CD4-positive, alpha-beta T cell (primary cell): ENCODE measurements around the gene MFAP3L. TPM values are rescaled to one million over a fixed set of nuclear protein-coding genes. Genes with fewer than 3 reads are reported as not detected.

Source experiments
- ATAC-seq: fragments of 200-7000 bp; cut with Tn5 transposase; one replicate; pipeline ENCODE4 v1.10.0; 2022; ENCODE audit warnings: mild to moderate bottlenecking; ENCODE audit not compliant: poor library complexity
- CTCF ChIA-PET: fragments of 350-600 bp; sonication (Branson Sonifier 250); formaldehyde crosslinking; loops from one replicate; lab custom pipeline; 2021; ENCODE audit warnings: antibody characterized with exemption, inconsistent platforms; lab: Charles Lee
- POLR2A ChIA-PET: fragments of 350-600 bp; sonication (Branson Sonifier 250); formaldehyde crosslinking; loops from one replicate; lab custom pipeline; 2021; ENCODE audit warnings: antibody characterized with exemption, inconsistent platforms; lab: Charles Lee
- DNase-seq, 14 experiments: peaks; one replicate each; pipeline ENCODE4 v3.0.0-alpha.2; 2013 to 2020; ENCODE audit warnings: mixed read lengths in 2 of 14
- H3K27ac ChIP-seq, 2 donors: one replicate each; pipeline versions ENCODE4 v1.5.1 to v1.7.0; 2013; ENCODE audit warnings: low read length in 2 of 2, low read depth in 1 of 2, mild to moderate bottlenecking in 1 of 2
- H3K27me3 ChIP-seq, 2 experiments: 1 replicate in 1 of 2; 2 replicates in 1 of 2; pipeline versions ENCODE4 v1.6.1 to v1.7.0; 2013; ENCODE audit warnings: low read length in 2 of 2, control low read depth in 1 of 2, mild to moderate bottlenecking in 1 of 2, moderate library complexity in 1 of 2; ENCODE audit not compliant: insufficient read depth in 2 of 2, control insufficient read depth in 1 of 2
- H3K36me3 ChIP-seq: one replicate; pipeline ENCODE4 v1.6.1; 2013; ENCODE audit warnings: low read length, control low read depth; ENCODE audit not compliant: insufficient read depth
- H3K4me1 ChIP-seq: one replicate; pipeline ENCODE4 v1.6.1; 2013; ENCODE audit warnings: low read length, control low read depth; ENCODE audit not compliant: insufficient read depth
- H3K4me3 ChIP-seq: one replicate; pipeline ENCODE4 v1.5.1; 2013; ENCODE audit warnings: mild to moderate bottlenecking, low read length, moderate library complexity
- H3K9me3 ChIP-seq, 2 experiments: 1 replicate in 1 of 2; 2 replicates in 1 of 2; pipeline versions ENCODE4 v1.6.1 to v1.7.0; 2013; ENCODE audit warnings: low read length in 2 of 2, mild to moderate bottlenecking in 2 of 2, control low read depth in 1 of 2, moderate library complexity in 1 of 2; ENCODE audit not compliant: control insufficient read depth in 1 of 2, insufficient read depth in 1 of 2
- H3K27ac Mint-ChIP-seq: one replicate; pipeline ENCODE4 v1.8.0; 2020; ENCODE audit warnings: mixed read lengths
- H3K27me3 Mint-ChIP-seq: one replicate; pipeline ENCODE4 v1.8.0; 2021; ENCODE audit warnings: mixed read lengths
- H3K36me3 Mint-ChIP-seq: one replicate; pipeline ENCODE4 v1.8.0; 2021; ENCODE audit warnings: low read depth, mixed read lengths
- H3K4me1 Mint-ChIP-seq: one replicate; pipeline ENCODE4 v1.8.0; 2021; ENCODE audit warnings: low read depth, mixed read lengths
- H3K4me3 Mint-ChIP-seq: one replicate; pipeline ENCODE4 v1.8.0; 2020; ENCODE audit warnings: mild to moderate bottlenecking, mixed read lengths
- H3K9me3 Mint-ChIP-seq: one replicate; pipeline ENCODE4 v1.8.0; 2020; ENCODE audit warnings: mixed read lengths
- CTCF ChIP-seq: fragments of 200-600 bp; IDR thresholded peaks from one replicate; pipeline ENCODE4 v1.8.0; 2022; ENCODE audit warnings: antibody characterized with exemption, mild to moderate bottlenecking
- intact Hi-C, 2 experiments: fragments of 100-400 bp; cut with DNase I in 1 of 2; cut with micrococcal nuclease in 1 of 2; formaldehyde crosslinking; loops; one replicate each; pipeline versions ENCODE4 v1.15.1 to v1.9.0; 2023 to 2025; cut with DNase I, micrococcal nuclease
- total RNA-seq, 174 experiments: library from RNA in 2 of 174; stranded (reverse) in 2 of 174; gene quantifications; one replicate each; pipeline ENCODE4 v1.2.3 and lab custom pipeline; 2021 to 2026

The MFAP3L gene
- total RNA-seq, 2 experiments from 2014 or later: 0.59 to 1.3 TPM

- H3K9me3 ChIP-seq: peaks cover 0 to 11% of the 10 kb centered on the region in 2 experiments
- H3K4me3 ChIP-seq: no peak overlapping the region
- H3K4me3 Mint-ChIP-seq: no peak overlapping the region
- H3K36me3 Mint-ChIP-seq: peaks cover 3% of the 10 kb centered on the region
- no peak overlapping the region for H3K27ac Mint-ChIP-seq
- H3K27ac ChIP-seq: no peak overlapping the region
- peaks cover 22% of the 10 kb centered on the region for H3K27me3 Mint-ChIP-seq
- H3K36me3 ChIP-seq: no peaks in the 10 kb centered on the region
- no peak for TF ChIP-seq CTCF
- H3K9me3 Mint-ChIP-seq: peaks cover 2% of the 10 kb centered on the region
- intact Hi-C loops: no loop called here
- DNase-seq (no peak), ATAC-seq (no peak)
- peaks cover 0 to 14% of the 10 kb centered on the region in 2 experiments for H3K27me3 ChIP-seq
- peaks cover 9% of the 10 kb centered on the region for H3K4me1 Mint-ChIP-seq
- H3K4me1 ChIP-seq: peaks cover 19% of the 10 kb centered on the region
- POLR2A ChIA-PET: no interaction called here
- CTCF ChIA-PET: no interaction called here
Observed at GRCh38 chr4:170030121-170030520, 3.9 kb upstream of the MFAP3L start.

GRCh38 chr4:170027181-170027829 is 1.1 kb upstream of the MFAP3L start:
- Histone ChIP-seq H3K9me3 (peaks cover 0 to 11% of the 10 kb centered on the region in 2 experiments), H3K36me3 (no peaks in the 10 kb centered on the region), H3K27me3 (peaks cover 0 to 14% of the 10 kb centered on the region in 2 experiments), H3K4me3 (peak overlapping the region; percentile 87), H3K27ac (no peak overlapping the region), H3K4me1 (peaks cover 19% of the 10 kb centered on the region)
- ChIA-PET CTCF (no interaction called here), POLR2A (interaction anchor here (0.6 to 2.3 kb wide), 4 partner anchors 13 to 416 kb away, joined by 3 to 11 read pairs (median 4); partner anchors contain the start of genes CLCN3 and NEK1)
- intact Hi-C loops: loop anchor here (2.0 to 10.0 kb wide), 7 partner anchors 269 to 1713 kb away; partner anchors contain the start of genes CBR4 (in 2 of the 2), DDX60L (in 2 of the 2), NEK1 (in 2 of the 2) and DDX60 (in 1 of the 2)
- DNase-seq: peak; percentile 74 to 95 (median 86)
- Mint-ChIP-seq H3K4me1 (peaks cover 9% of the 10 kb centered on the region), H3K36me3 (peaks cover 3% of the 10 kb centered on the region), H3K27me3 (peaks cover 22% of the 10 kb centered on the region), H3K27ac (peak overlapping the region; percentile 70), H3K9me3 (peaks cover 2% of the 10 kb centered on the region), H3K4me3 (peak overlapping the region; percentile 94)
- no peak for TF ChIP-seq CTCF
- ATAC-seq: peak; percentile 77

GRCh38 chr4:170025523-170026252 is 507 bp downstream of the MFAP3L start:
- H3K27ac ChIP-seq: no peak overlapping the region
- DNase-seq (peak in 9 of 14 experiments; percentile 1 to 42 (median 5)), ATAC-seq (no peak)
- H3K27me3 Mint-ChIP-seq: peaks cover 16% of the 10 kb centered on the region
- no peak for TF ChIP-seq CTCF
- H3K9me3 ChIP-seq: peaks cover 0 to 11% of the 10 kb centered on the region in 2 experiments
- intact Hi-C loops: loop anchor here (2.0 to 10.0 kb wide), 7 partner anchors 267 to 1711 kb away; partner anchors contain the start of genes CBR4 (in 2 of the 2), DDX60L (in 2 of the 2), NEK1 (in 2 of the 2) and DDX60 (in 1 of the 2)
- peaks cover 9% of the 10 kb centered on the region for H3K4me1 Mint-ChIP-seq
- H3K36me3 Mint-ChIP-seq: peaks cover 3% of the 10 kb centered on the region
- peaks cover 19% of the 10 kb centered on the region for H3K4me1 ChIP-seq
- peaks cover 0 to 11% of the 10 kb centered on the region in 2 experiments for H3K27me3 ChIP-seq
- peaks cover 2% of the 10 kb centered on the region for H3K9me3 Mint-ChIP-seq
- POLR2A ChIA-PET: interaction anchor here (1.4 to 2.3 kb wide), 4 partner anchors 268 to 1015 kb away, joined by 3 to 11 read pairs (median 3); partner anchors contain the start of genes CLCN3, HPF1 and NEK1
- H3K4me3 ChIP-seq: peak overlapping the region; percentile 61
- peak overlapping the region; percentile 88 for H3K4me3 Mint-ChIP-seq
- CTCF ChIA-PET: interaction anchor here (1.1 kb wide), 1 partner anchor 21 kb away, joined by 3 read pairs; no protein-coding TSS in a partner anchor
- no peaks in the 10 kb centered on the region for H3K36me3 ChIP-seq
- no peak overlapping the region for H3K27ac Mint-ChIP-seq
